Liver (tissue), 3 donors: ENCODE measurements around the gene PAIP2B.

Source experiments
- FOXA1 ChIP-seq: IDR thresholded peaks from 2 replicates; pipeline ENCODE4 v1.6.1; 2016; ENCODE audit warnings: antibody characterized with exemption
- HNF4G ChIP-seq: IDR thresholded peaks from 2 replicates; pipeline ENCODE4 v1.6.1; 2016; ENCODE audit warnings: antibody characterized with exemption
- JUND ChIP-seq, 2 donors: IDR thresholded peaks; 2 replicates each; pipeline ENCODE4 v1.6.1; 2016; ENCODE audit warnings: antibody characterized with exemption in 2 of 2
- RAD21 ChIP-seq, 2 donors: IDR thresholded peaks; 2 replicates each; pipeline ENCODE4 v1.6.1; 2016; ENCODE audit warnings: antibody characterized with exemption in 2 of 2, mild to moderate bottlenecking in 2 of 2
- SP1 ChIP-seq: IDR thresholded peaks from 2 replicates; pipeline ENCODE4 v1.6.1; 2018; ENCODE audit warnings: antibody characterized with exemption, mild to moderate bottlenecking
- TAF1 ChIP-seq: conservative IDR thresholded peaks from 2 replicates; pipeline ENCODE4 v1.6.1; 2016; ENCODE audit warnings: antibody characterized with exemption, mild to moderate bottlenecking
- TF ChIP-seq, protein P1 (sequence below): fragments of 150-350 bp; IDR thresholded peaks from 2 replicates; pipeline ENCODE4 v1.5.1; 2017; ENCODE audit warnings: improper control_type of control experiment, low read depth, low read length; ENCODE audit not compliant: missing input control
- TF ChIP-seq, protein P2 (sequence below): IDR thresholded peaks from 2 replicates; pipeline ENCODE4 v1.6.1; 2016; ENCODE audit warnings: antibody characterized with exemption, mild to moderate bottlenecking
- donor health status: healthy.
- donor health status: healthy.

DNA sequence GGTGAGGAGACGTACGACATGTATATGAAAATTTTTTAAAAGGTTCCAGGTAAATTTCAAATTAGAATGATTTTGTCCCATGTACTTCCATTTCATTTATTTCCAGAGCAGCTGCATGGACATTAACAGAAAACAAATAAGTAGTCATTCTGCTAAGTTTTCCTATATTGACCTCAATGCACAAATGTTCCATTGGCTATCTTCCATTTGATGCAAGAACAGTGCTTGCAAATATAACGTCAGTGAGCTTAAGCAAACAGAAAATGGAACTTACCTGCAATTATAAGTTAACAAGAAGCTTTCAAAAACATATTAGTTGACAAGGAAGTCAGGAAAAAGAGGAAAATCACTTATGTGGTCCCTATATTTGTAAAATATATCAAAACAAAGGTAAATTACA is 16.6 kb downstream of the PAIP2B start:
- TF ChIP-seq, protein P1, sequence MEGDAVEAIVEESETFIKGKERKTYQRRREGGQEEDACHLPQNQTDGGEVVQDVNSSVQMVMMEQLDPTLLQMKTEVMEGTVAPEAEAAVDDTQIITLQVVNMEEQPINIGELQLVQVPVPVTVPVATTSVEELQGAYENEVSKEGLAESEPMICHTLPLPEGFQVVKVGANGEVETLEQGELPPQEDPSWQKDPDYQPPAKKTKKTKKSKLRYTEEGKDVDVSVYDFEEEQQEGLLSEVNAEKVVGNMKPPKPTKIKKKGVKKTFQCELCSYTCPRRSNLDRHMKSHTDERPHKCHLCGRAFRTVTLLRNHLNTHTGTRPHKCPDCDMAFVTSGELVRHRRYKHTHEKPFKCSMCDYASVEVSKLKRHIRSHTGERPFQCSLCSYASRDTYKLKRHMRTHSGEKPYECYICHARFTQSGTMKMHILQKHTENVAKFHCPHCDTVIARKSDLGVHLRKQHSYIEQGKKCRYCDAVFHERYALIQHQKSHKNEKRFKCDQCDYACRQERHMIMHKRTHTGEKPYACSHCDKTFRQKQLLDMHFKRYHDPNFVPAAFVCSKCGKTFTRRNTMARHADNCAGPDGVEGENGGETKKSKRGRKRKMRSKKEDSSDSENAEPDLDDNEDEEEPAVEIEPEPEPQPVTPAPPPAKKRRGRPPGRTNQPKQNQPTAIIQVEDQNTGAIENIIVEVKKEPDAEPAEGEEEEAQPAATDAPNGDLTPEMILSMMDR: no peak
- peak; percentile 10 to 15 for TF ChIP-seq RAD21 (IDR thresholded peaks at IDR 0.05)
- no peak for TF ChIP-seq HNF4G
- peak; percentile 83 for TF ChIP-seq SP1
- peak; percentile 33 to 80 for TF ChIP-seq JUND (IDR thresholded peaks at IDR 0.05)
- TF ChIP-seq, protein P2, sequence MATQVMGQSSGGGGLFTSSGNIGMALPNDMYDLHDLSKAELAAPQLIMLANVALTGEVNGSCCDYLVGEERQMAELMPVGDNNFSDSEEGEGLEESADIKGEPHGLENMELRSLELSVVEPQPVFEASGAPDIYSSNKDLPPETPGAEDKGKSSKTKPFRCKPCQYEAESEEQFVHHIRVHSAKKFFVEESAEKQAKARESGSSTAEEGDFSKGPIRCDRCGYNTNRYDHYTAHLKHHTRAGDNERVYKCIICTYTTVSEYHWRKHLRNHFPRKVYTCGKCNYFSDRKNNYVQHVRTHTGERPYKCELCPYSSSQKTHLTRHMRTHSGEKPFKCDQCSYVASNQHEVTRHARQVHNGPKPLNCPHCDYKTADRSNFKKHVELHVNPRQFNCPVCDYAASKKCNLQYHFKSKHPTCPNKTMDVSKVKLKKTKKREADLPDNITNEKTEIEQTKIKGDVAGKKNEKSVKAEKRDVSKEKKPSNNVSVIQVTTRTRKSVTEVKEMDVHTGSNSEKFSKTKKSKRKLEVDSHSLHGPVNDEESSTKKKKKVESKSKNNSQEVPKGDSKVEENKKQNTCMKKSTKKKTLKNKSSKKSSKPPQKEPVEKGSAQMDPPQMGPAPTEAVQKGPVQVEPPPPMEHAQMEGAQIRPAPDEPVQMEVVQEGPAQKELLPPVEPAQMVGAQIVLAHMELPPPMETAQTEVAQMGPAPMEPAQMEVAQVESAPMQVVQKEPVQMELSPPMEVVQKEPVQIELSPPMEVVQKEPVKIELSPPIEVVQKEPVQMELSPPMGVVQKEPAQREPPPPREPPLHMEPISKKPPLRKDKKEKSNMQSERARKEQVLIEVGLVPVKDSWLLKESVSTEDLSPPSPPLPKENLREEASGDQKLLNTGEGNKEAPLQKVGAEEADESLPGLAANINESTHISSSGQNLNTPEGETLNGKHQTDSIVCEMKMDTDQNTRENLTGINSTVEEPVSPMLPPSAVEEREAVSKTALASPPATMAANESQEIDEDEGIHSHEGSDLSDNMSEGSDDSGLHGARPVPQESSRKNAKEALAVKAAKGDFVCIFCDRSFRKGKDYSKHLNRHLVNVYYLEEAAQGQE: peak; percentile 87
- peak; percentile 46 for TF ChIP-seq FOXA1
- no peak for TF ChIP-seq TAF1
